PC-3 (cell line): ENCODE measurements around the gene EZR. TPM values are rescaled to one million over a fixed set of nuclear protein-coding genes. Genes with fewer than 3 reads are reported as not detected.

Experiments
- ATAC-seq: fragments of 200-7000 bp; cut with Tn5 transposase; 2 replicates; pipeline ENCODE4 v1.9.1; 2020; ENCODE audit warnings: mild to moderate bottlenecking, moderate library complexity
- BruUV-seq: library from RNA; stranded (reverse); fragments of 400-500 nt; replicated peaks from 2 replicates; lab custom pipeline; 2021; lab: Mats Ljungman, UMichigan
- CTCF ChIA-PET: fragments of 300-600 bp; sonication (Branson Sonifier 250); formaldehyde crosslinking; loops from one replicate; lab custom pipeline; 2022; ENCODE audit warnings: antibody characterized with exemption; lab: Charles Lee
- POLR2A ChIA-PET: fragments of 300-600 bp; sonication (Branson Sonifier 250); formaldehyde crosslinking; loops from one replicate; lab custom pipeline; 2022; ENCODE audit warnings: antibody characterized with exemption; ENCODE audit not compliant: unreplicated experiment; lab: Charles Lee
- DNase-seq: peaks from one replicate; pipeline ENCODE4 v3.0.0-alpha.2; 2015
- H2AFZ ChIP-seq: fragments of 300-600 bp; sonication (generic); 2 replicates; pipeline ENCODE4 v1.6.0; 2016; ENCODE audit warnings: antibody characterized with exemption, low read length
- H3F3A ChIP-seq: fragments of 300-600 bp; sonication (generic); one replicate; pipeline ENCODE4 v1.6.0; 2017; ENCODE audit warnings: antibody characterized with exemption, low read length, control low read depth, mild to moderate bottlenecking; ENCODE audit not compliant: unreplicated experiment
- H3K27ac ChIP-seq: fragments of 300-600 bp; sonication (generic); 2 replicates; pipeline ENCODE4 v1.5.1; 2016; ENCODE audit warnings: mild to moderate bottlenecking, low read length
- H3K27me3 ChIP-seq: fragments of 300-600 bp; sonication (generic); 2 replicates; pipeline ENCODE4 v1.6.1; 2016; ENCODE audit warnings: low read length, mixed read lengths
- H3K36me3 ChIP-seq: fragments of 300-600 bp; sonication (generic); 2 replicates; pipeline ENCODE4 v1.6.1; 2016; ENCODE audit warnings: low read depth, mixed run types, low read length, mixed read lengths
- H3K4me1 ChIP-seq: fragments of 300-600 bp; sonication (generic); 2 replicates; pipeline ENCODE4 v1.5.1; 2016; ENCODE audit warnings: low read length; ENCODE audit not compliant: insufficient read depth
- H3K4me2 ChIP-seq: fragments of 300-600 bp; sonication (generic); 2 replicates; pipeline ENCODE4 v1.6.0; 2016; ENCODE audit warnings: low read length
- H3K4me3 ChIP-seq: fragments of 300-600 bp; sonication (generic); 2 replicates; pipeline ENCODE4 v1.5.1; 2016; ENCODE audit warnings: mild to moderate bottlenecking, low read length, mixed read lengths
- H3K79me2 ChIP-seq: fragments of 300-600 bp; sonication (generic); 2 replicates; pipeline ENCODE4 v1.6.1; 2017; ENCODE audit warnings: low read length, mixed read lengths
- H3K9ac ChIP-seq: fragments of 300-600 bp; sonication (generic); 2 replicates; pipeline ENCODE4 v1.6.0; 2016; ENCODE audit warnings: mild to moderate bottlenecking, low read length
- H3K9me2 ChIP-seq: fragments of 300-600 bp; sonication (generic); replicated peaks from 2 replicates; pipeline ENCODE4 v1.6.1; 2016; ENCODE audit warnings: mixed run types, low read length, mixed read lengths
- H3K9me3 ChIP-seq: fragments of 300-600 bp; sonication (generic); 2 replicates; pipeline ENCODE4 v1.6.1; 2016; ENCODE audit warnings: low read length, mixed read lengths
- H4K20me1 ChIP-seq: fragments of 300-600 bp; sonication (generic); 2 replicates; pipeline ENCODE4 v1.6.1; 2016; ENCODE audit warnings: low read length, mixed read lengths
- EZH2 ChIP-seq: fragments of 300-600 bp; sonication (generic); IDR thresholded peaks from one replicate; pipeline ENCODE4 v1.6.1; 2017; ENCODE audit warnings: antibody characterized with exemption, mild to moderate bottlenecking, low read length; ENCODE audit not compliant: unreplicated experiment
- EZH2phosphoT487 ChIP-seq: fragments of 300-600 bp; sonication (generic); IDR thresholded peaks from 2 replicates; pipeline ENCODE4 v1.6.1; 2018; ENCODE audit warnings: mild to moderate bottlenecking, antibody characterized with exemption, low read length, borderline replicate concordance
- intact Hi-C: fragments of 100-400 bp; cut with micrococcal nuclease; formaldehyde crosslinking; loops from 2 replicates; pipeline ENCODE4 v1.9.0; 2023
- total RNA-seq: library from RNA; depleted of rRNA; stranded (reverse); fragments of >200 nt; gene quantifications from 2 replicates; pipeline ENCODE4 v1.2.3, GENCODE V29; 2014
- TF ChIP-seq, protein P1 (sequence below): fragments of 300-600 bp; sonication (generic); conservative IDR thresholded peaks from 2 replicates; pipeline ENCODE4 v1.5.1; 2017; ENCODE audit warnings: antibody characterized with exemption, low read depth, mild to moderate bottlenecking, low read length

EZR gene
- total RNA-seq, 1 experiment from 2014 or later = 182 TPM

- Histone ChIP-seq H3K27me3 (no peaks in the 10 kb centered on the region), H3F3A (no peaks in the 10 kb centered on the region), H3K9ac (no peak overlapping the region), H2AFZ (no peak overlapping the region), H3K36me3 (peaks cover 42% of the 10 kb centered on the region), H3K79me2 (peaks cover 98% of the 10 kb centered on the region), H4K20me1 (peaks cover 91% of the 10 kb centered on the region), H3K27ac (peak overlapping the region; percentile 1; the same call in 1 of the 2 replicates), H3K9me2 (no peaks in the 10 kb centered on the region), H3K9me3 (no peaks in the 10 kb centered on the region), H3K4me1 (peaks cover 49% of the 10 kb centered on the region), H3K4me2 (peak overlapping the region; percentile 20; the same call in 1 of the 2 replicates), H3K4me3 (no peak overlapping the region)
- CTCF ChIA-PET = no interaction called here
- no TSS peak for BruUV-seq
- no peak for TF ChIP-seq EZH2
- TF ChIP-seq, protein P1, sequence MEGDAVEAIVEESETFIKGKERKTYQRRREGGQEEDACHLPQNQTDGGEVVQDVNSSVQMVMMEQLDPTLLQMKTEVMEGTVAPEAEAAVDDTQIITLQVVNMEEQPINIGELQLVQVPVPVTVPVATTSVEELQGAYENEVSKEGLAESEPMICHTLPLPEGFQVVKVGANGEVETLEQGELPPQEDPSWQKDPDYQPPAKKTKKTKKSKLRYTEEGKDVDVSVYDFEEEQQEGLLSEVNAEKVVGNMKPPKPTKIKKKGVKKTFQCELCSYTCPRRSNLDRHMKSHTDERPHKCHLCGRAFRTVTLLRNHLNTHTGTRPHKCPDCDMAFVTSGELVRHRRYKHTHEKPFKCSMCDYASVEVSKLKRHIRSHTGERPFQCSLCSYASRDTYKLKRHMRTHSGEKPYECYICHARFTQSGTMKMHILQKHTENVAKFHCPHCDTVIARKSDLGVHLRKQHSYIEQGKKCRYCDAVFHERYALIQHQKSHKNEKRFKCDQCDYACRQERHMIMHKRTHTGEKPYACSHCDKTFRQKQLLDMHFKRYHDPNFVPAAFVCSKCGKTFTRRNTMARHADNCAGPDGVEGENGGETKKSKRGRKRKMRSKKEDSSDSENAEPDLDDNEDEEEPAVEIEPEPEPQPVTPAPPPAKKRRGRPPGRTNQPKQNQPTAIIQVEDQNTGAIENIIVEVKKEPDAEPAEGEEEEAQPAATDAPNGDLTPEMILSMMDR = 0 out of 2 replicates have a peak, but pooled peaks have one; percentile 32
- no peak for TF ChIP-seq EZH2phosphoT487
- ATAC-seq (peak; percentile 68), DNase-seq (peak; percentile 58)
- POLR2A ChIA-PET = no interaction called here
- intact Hi-C loops = loop anchor here (2.0 to 10.0 kb wide), 2 partner anchors 94 to 174 kb away; no protein-coding TSS in a partner anchor
Measured at GRCh38 chr6:158799051-158799792, 19.9 kb downstream of the EZR start.

DNA sequence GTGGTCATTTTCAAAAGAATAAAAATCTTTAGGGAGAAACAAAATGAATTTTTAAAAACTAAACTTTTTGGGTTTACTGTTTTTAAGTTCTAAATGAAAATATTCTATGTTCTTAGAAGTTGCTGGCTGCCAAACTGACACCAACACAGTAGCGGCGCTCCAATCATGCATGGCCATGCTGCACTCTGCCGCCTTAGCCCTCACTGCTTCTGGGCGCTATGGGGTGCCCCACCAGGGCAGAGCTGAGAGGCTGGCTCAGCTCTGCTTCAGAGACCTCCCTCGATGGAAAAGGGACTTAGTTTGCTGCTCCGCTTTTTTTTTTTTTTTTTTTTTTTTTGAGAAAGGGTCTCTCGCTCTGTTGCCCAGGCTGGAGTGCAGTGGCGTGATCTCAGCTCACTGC, 20.9 kb downstream of the EZR start:
- Histone ChIP-seq H3F3A (no peaks in the 10 kb centered on the region), H3K9me2 (no peaks in the 10 kb centered on the region), H3K9me3 (no peaks in the 10 kb centered on the region), H3K27ac (no peak overlapping the region), H2AFZ (no peak overlapping the region), H3K4me3 (no peak overlapping the region), H3K4me1 (peaks cover 43% of the 10 kb centered on the region), H3K4me2 (no peak overlapping the region), H3K36me3 (peaks cover 43% of the 10 kb centered on the region), H3K9ac (no peak overlapping the region), H3K27me3 (no peaks in the 10 kb centered on the region), H3K79me2 (peaks cover 100% of the 10 kb centered on the region), H4K20me1 (peaks cover 95% of the 10 kb centered on the region)
- ChIA-PET POLR2A (no interaction called here), CTCF (no interaction called here)
- TF ChIP-seq, protein P1 = no peak
- no peak for TF ChIP-seq EZH2phosphoT487
- no peak for TF ChIP-seq EZH2
- DNase-seq (no peak), ATAC-seq (no peak)
- intact Hi-C loops = loop anchor here (2.0 to 10.0 kb wide), 2 partner anchors 94 to 174 kb away; no protein-coding TSS in a partner anchor
- no TSS peak for BruUV-seq
